IPS DF 4.7 (cell line): ENCODE results near the gene DMWD.

Source experiments
- DNase-seq: peaks from one replicate; pipeline ENCODE4 v3.0.0-alpha.2; 2013; ENCODE audit warnings: low spot score; ENCODE audit errors: extremely low read depth

Gene DMWD, protein sequence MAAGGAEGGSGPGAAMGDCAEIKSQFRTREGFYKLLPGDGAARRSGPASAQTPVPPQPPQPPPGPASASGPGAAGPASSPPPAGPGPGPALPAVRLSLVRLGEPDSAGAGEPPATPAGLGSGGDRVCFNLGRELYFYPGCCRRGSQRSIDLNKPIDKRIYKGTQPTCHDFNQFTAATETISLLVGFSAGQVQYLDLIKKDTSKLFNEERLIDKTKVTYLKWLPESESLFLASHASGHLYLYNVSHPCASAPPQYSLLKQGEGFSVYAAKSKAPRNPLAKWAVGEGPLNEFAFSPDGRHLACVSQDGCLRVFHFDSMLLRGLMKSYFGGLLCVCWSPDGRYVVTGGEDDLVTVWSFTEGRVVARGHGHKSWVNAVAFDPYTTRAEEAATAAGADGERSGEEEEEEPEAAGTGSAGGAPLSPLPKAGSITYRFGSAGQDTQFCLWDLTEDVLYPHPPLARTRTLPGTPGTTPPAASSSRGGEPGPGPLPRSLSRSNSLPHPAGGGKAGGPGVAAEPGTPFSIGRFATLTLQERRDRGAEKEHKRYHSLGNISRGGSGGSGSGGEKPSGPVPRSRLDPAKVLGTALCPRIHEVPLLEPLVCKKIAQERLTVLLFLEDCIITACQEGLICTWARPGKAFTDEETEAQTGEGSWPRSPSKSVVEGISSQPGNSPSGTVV

GRCh38 chr19:45792470-45793177, at the start of gene DMWD:
DMWD (minus strand) TSS chr19:45792845; CDS start chr19:45792756, 89 bp downstream.
- DNase-seq = no peak

DNA sequence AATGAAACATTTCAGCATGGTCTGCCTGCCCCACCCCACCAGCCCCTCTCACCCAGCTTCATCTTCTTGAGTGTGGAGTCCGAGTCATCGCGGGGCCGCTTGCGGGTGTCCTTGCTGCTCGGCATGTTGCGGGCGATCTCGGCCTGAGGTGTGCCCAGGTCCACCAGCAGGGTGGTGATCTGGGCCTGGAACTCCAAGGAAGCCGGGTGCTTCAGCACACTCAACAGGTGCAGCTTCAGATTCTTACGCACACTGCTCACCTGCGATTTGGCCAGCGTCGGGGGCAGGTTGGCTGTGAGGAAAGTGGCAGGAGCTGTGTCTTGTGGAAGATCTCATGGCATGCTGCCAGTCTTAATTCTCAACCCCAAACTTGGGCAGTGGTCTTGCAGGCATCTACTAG, 49.6 kb upstream of the DMWD start:
- no peak for DNase-seq

DNA sequence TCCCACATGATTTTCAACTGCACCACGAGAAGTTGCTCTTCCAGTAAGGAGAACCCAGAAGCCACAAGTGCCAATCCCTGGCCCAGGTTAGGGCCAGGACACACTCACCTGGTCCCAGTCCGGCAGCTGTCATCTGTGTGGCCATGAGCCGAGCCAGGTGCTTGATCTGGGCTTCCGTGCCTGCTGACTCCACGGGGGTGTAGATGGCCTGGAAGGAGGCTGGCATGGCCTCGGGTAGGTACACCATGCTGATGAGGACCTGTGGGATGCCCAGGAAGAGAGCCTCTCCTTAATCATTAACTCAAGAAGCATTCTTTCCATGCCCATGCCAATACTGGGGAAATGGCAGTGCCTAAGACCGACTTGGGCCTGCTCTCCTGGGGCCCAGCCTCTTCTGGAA, 42.3 kb upstream of the DMWD start:
- DNase-seq = no peak

DNA sequence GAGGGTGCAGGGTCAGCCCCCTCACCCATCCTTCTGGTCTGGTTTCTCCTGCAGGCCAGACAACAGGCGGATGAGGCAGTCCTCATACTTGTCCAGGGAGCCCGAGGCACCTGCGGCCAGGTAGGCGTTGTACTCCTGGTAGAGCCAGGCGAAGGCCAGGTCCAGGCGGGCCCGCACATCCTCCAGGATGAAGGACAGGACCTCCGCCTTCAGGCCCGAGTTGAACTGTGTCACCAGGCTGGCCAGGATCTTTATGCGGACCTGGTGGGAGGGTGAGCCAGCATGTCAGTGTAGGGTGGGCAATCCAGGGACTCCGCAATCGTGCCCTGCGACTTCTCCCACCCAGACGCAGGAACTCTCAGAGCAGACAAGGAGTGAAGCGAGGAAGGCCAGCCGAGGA, 36.3 kb upstream of the DMWD start:
- no peak for DNase-seq

- DNase-seq = no peak
These were observed 35.9 kb upstream of the DMWD start for GRCh38 chr19:45828523-45828922.

DNA sequence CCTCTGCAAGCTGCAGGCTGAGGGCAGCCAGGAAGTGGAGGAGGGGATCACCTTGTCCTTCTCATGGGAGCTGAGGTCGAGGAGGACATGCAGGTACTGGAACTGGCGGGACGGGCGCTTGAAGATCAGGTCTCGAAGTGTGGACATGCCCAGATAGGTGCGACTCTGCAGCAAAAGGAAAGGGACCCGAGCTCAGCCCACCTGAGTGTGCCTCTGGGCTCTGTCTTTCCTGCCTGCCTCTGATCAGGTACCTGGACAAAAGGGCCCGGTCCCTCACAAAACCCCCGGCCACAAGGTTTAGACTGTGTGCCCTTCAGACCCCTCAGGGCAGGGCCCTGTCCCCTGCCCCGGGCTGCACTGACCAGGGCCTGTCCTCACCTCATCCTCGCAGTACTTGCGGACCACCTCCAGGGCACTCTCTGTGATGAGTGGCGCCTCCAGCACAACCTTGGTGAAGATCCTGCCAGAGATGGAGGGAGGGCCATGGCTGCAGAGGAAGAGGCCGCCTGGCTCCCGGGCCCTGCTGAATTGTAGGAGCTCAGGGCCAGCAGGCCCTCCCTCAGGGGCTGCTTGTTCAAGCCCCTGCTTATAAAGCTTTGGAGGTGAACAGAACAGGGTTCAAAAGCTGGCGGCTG, 34.9 kb upstream of the DMWD start:
- no peak for DNase-seq

DNA sequence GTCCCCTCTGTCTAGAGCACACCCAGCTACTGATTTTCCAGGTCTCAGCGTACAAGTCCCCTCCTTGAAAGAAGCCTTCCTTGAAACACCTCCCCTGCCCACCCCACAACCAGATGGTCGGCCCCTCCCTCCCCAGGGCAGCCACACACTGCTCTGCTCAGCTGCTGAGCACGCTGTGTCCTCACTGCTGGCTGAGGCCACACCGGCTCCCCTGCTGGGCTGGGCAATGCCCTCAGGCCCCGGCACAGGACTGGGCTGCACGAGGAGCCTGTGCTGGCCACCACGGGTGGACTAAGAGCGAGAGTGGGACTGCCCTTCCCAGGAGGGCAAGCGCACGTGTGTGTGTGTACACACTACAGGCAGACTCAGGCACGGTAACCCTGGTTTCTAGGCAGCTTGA, 34.3 kb upstream of the DMWD start:
- no peak for DNase-seq

DNA sequence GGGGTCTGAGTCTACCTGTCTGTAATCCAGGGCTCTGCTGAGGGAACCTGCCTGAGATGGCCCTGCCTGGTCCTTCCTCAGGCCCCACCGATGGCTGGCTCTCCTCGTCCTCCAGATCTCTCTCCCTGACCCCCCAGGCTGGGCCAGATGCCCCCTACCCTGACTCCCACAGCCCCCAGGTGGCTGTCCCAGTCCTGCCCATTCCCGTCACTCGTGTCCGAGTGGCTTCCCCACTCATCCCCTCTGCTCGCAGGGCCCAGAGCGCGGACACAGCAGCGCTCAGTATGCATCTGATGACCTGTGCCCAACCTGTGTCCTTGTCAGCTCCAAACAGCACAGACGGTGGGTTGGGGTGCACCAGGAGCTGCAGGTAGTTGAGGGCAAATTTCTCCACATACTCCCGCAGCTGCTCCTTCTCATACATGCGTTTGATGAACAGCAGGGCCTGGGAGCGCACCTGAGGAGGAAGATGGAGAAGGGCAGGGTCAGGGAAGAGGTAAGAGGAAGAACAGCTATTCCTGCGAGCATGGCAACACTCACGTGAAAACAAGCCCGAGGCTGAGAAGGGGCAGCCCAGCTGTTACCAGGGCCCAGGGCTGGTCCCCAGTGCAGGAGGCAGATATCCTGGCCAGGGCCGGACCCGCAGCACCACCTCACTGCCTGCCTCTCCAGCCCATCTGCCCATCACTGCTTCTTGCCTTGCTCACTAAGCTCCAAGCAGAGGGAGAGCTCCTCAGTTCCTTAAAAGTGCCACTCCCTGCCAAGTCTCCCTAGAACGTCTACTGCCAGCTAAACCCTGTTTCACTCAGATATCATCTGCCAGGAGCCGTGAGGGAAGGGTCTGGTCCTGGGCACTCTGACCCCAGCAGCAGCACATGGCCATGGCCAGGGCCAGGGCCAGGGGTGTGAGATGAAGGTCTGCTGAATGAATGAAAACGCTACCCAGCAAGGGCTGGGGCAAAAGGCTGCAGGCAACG, 33.6 kb upstream of the DMWD start:
- DNase-seq = no peak

DNA sequence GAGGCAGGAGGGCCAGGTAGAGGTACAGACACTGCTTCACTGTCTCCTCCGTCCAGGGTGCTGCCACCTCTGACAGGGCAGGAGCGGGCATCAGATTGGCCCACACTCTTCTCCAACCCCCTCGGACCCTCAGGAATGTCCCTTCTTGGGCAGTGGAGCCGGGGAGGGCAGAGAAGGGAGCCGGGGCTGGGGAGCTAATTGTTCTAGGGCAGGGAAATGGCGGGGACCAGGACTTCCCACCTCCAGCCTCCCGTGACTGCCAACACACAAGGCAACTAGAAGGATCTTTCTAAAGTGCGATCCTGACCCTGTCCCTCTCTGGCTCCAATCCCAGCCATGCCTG, 32.6 kb upstream of the DMWD start:
- no peak for DNase-seq

DNA sequence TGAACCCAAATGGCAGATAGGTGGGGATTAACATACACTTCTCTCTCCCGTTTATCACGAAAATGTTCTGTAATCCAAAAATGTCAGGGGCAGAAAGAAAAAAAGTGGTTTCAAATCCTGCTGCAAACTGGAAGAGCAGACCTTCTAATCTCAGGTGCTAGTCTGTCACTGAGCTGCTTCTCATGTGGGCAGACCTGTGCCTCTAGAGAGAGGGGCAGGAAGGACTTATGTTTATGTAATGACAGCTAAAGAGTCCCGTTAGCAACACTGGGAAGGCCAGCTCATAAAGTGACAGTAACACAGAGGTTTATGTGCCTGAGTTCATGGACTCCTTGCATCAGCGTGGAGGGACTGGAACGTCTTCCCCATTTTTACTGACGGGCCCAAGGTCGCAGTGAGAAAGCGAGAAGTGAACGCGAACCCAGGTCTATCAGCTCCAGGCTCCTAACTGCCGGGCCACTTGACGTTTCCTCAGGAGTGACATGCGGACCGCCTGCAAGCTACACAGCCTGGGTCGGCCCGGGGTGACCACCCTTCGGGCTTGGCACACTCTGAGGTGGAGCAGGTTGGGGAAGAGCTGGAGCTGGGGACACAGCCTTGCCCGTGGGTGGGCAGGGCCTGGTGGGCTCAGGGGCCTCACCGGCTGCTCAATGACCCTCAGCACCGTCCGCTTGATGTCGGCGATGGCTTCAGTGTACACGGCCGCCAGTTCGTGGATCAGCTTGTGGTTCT, 32.1 kb upstream of the DMWD start:
- no peak for DNase-seq

DNA sequence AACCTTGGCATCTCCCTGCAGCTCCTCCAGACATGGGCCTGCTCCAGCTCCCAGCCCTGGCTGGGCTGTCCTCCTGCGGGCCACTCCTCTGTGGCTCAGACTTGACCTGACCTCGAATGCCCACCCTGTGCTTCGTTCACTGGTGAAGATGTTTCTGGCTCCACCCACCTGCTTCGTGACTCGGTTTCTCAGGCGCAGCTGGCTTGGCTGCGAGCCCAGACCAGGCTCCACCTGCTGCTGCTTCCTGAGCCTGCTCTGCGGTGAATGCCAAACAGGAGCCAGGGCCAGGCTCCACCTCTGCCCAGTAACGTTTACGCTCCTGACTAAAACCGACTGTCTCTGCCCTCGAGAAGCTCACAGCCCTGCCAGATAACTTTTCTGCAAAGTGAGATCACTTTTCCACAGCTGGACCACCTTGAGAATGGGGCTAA, 31.4 kb upstream of the DMWD start:
- no peak for DNase-seq

- DNase-seq = no peak
These were observed 30.5 kb upstream of the DMWD start for GRCh38 chr19:45823182-45823581.

DNA sequence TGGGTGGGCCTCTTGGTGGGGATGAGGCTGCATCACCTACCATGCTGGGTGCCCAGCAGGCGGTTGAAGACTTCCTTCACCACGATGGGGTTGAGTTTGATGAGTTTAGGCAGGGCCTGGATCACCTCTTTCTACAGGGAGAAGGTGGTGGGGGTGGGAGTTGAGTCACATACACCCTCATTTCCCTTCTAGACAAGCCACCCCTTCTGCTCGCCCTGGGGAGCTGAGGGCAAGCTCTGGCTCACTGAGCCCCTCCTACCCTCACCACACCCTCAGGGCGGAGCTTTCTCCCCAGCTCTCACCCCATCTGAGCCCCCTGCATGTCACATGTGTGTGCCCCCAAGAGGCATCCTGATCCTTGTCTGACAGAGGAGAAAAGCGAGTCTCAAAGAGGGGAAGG, 30.1 kb upstream of the DMWD start:
- no peak for DNase-seq

- DNase-seq = no peak
These were observed 28.9 kb upstream of the DMWD start for GRCh38 chr19:45821570-45821969.

GRCh38 chr19:45821103-45821521, 28.5 kb upstream of the DMWD start:
- no peak for DNase-seq

DNA sequence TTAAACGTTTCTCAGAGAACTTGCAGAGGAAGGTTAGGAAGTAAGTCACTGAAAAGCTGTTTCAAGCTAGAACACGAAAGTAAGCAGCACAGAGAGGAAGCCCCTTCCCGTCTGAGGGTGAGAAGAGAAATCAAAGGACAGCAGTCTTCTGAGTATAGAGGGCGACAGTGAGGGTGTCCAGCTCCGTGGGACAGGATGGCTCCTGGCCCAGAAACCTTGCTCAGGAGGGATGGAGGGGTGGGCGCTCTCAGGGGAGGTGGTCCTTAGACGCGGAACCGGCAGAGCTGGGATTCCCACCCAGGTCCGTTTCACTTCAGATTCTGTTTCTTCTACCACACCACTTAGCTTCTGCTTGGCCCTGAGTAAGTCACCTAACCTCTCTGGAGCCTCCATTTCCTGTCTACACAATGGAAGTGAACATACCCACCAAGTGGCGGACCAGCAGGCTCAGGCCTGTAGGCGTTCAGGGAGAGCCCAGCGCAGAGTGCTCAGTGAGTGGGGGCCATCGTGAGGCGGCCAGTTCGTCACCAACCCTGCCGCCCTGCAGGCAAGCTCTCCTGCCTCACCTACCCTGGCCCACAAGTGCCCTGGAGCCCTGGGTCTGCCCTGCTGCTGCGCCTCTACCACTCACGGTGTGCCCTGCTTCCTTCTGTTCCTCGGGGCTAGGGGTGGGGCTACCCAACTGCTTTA, 27.9 kb upstream of the DMWD start:
- DNase-seq = no peak

DNA sequence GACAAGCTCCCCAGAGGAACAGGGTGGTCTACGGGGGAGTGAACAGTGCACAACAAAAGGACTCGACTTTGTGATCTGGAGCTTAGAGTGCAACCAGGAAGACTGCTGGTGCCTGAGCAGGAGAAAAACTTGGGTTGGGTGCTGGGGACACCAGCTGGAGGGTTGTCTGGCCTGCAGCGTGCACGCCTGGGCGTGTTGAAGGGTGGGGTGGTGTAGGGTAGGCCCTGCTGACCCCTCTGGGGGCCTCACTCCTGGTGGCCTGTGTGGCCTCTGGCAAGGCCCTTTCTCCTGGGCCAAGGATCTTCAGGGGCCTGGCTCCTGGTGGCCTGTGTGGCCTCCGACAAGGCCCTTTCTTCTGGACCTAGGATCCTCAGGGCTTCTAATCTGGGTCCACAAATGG, 27.1 kb upstream of the DMWD start:
- DNase-seq = no peak

GRCh38 chr19:45817725-45818301, 25.2 kb upstream of the DMWD start:
- DNase-seq = no peak
